Midbrain (tissue), 1 donor: ENCODE results near the gene TFPT.

Experiments used
- DNase-seq: peaks from one replicate; lab custom pipeline; 2025; lab: John Stamatoyannopoulos, UW

TFPT gene

GRCh38 chr19:54077334-54077733 lies 38.1 kb downstream of the TFPT start:
- no peak for DNase-seq

- no peak for DNase-seq
These were observed 40.6 kb downstream of the TFPT start for GRCh38 chr19:54074851-54075250.

DNA sequence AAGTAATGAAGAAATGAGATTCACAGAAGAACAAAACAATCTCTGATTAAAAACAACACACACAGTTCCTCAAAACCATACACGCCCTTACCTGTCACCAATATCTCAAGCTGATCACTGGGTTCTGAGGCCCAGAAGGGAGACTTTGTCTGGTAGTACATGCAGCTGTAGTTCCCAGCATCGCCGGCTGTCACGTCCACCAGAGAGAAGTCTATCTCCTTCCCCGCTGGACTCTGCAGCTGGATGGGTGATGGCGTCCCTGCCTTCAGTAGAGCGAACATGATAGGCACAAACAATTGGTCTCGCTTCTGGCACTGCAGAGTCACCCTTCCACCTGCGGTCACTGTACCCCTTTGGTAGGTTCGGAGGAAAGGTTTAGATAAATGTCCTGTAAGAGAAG lies 41.6 kb downstream of the TFPT start:
- no peak for DNase-seq

DNA sequence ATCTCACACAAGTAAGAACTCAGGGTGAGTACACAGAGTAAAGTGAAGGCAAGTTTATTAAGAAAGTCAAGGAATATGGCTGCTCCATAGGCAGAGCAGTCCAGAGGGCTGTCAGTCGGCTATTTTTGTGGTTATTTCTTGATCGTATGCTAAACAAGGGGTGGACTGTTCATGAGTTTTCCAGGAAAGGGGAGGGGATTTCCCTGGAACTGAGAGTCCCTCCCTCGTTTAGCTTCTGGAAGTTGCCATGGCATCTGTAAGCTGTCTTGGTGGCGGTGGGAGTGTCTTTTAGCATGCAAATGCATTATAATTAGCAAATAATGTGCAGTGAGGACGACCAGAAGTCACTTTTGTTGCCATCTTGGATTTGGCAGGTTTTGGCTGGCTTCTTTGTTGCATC lies 46.0 kb downstream of the TFPT start:
- DNase-seq, result no peak

GRCh38 chr19:54063350-54064116 lies 51.9 kb downstream of the TFPT start, which contains the start of gene VSTM1:
VSTM1 (minus strand) TSS chr19:54063897; CDS start chr19:54063777, 120 bp downstream.
- DNase-seq, result no peak

- no peak for DNase-seq
These were observed 52.8 kb downstream of the TFPT start for GRCh38 chr19:54062643-54063042.
